Activated T-cell treated with anti-CD3 and anti-CD28 coated beads, Interleukin-2, amount 50 U/mL, for 1 hour (primary cell): Measurements from ENCODE around the gene ATP6V0E2.
"Not testable (repeated sequence)": the region's sequence is repeated elsewhere in the genome, so short reads cannot be mapped to it uniquely, and the experiment has no call there.

ENCODE experiments used
- DNase-seq: peaks from one replicate; pipeline ENCODE4 v3.0.0-alpha.2; 2020

Gene ATP6V0E2

GRCh38 chr7:149873074-149873969 is at the start of gene ATP6V0E2:
TSS of gene ATP6V0E2 (plus strand) at chr7:149873969. CDS start at chr7:149874066, 97 bp downstream.
- DNase-seq, result peak; percentile 89

DNA sequence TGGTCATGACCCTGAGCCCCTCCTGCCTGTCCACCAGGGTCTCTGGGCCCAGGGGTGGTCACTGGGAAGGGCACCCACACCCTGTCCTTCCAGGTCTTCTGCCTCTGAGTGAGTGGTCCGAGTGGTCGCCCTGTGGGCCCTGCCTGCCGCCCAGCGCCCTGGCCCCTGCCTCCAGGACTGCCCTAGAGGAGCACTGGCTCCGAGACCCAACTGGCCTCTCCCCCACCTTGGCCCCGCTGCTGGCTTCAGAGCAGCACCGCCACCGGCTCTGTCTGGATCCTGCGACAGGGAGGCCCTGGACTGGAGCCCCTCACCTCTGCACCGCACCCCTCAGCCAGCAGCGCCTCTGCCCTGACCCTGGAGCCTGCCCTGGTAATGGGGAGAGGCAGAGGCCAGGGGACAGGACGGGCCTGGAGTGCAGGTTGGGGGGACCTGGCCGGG is 49.4 kb upstream of the ATP6V0E2 start:
- DNase-seq, result no peak

GRCh38 chr7:149824748-149825566 is 48.8 kb upstream of the ATP6V0E2 start:
- DNase-seq, result no peak

GRCh38 chr7:149825567-149826343 is 48.0 kb upstream of the ATP6V0E2 start:
- no peak for DNase-seq

DNA sequence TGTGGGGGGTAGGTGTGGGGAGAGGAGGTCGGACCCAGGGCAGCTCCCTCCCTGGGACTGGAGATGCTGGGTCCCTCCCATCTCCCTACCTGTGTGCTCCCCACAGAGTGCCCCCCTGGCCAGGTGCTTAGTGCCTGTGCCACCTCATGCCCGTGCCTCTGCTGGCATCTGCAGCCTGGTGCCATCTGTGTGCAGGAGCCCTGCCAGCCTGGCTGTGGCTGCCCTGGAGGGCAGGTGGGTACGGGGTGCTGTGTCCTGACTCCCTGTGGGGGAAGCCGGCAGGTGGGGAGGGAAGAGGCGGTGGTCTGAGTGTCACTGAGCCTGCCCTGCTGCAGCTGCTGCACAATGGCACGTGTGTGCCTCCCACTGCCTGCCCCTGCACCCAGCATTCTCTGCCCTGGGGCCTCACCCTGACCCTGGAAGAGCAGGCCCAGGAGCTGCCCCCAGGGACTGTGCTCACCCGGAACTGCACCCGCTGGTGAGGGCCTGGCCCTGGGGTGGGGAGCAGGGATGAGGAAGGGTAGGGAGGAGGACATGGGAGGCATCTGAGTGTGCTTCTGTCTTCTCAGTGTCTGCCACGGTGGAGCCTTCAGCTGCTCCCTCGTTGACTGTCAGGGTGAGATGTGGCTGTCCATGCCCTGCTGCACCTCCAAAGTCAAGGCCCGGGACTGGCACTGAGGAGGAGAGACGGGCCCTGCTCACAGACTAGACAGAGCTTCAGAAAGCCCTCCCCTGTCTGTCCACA is 47.3 kb upstream of the ATP6V0E2 start:
- no peak for DNase-seq

GRCh38 chr7:149827089-149827981 is 46.4 kb upstream of the ATP6V0E2 start:
- no peak for DNase-seq

- no peak for DNase-seq
These were observed 45.1 kb upstream of the ATP6V0E2 start for GRCh38 chr7:149828357-149829309.

GRCh38 chr7:149830527-149830926 is 43.2 kb upstream of the ATP6V0E2 start:
- not testable (repeated sequence) for DNase-seq

GRCh38 chr7:149830997-149831740 is 42.6 kb upstream of the ATP6V0E2 start:
- no peak for DNase-seq

GRCh38 chr7:149831741-149832219 is 42.0 kb upstream of the ATP6V0E2 start:
- DNase-seq, result no peak

- DNase-seq, result no peak
These were observed 41.3 kb upstream of the ATP6V0E2 start for GRCh38 chr7:149832332-149833041.

DNA sequence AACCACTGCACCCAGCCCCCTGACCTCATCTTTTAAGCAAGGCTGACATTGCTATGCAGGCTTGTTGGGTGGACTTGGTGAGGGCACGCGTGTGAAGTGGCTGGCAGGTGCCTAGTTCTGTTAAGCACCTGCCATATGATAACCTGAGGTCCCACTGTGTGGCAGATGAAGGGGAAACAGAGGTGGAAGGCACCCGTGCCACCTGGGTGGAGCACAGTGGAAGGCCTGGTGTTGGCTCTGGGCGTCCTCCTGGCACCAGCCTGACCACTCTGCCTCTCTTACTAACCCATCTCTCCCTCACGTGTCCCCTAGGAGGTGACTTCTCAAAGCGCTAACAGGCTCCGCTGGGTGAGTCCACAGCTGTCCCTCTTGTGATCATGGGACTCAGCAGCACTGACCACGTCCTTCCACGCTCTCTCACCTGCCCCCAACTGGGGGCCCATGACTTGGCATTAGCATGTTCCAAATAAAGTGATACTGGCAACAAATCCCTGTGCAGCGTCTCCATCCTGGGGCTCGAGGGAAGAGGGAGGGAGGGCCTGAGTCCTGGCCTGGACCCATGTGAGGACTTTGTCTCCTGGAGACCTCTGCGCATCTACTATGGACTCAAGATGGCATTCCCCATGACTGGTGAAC is 40.2 kb upstream of the ATP6V0E2 start:
- no peak for DNase-seq

GRCh38 chr7:149834601-149835000 is 39.2 kb upstream of the ATP6V0E2 start:
- no peak for DNase-seq

DNA sequence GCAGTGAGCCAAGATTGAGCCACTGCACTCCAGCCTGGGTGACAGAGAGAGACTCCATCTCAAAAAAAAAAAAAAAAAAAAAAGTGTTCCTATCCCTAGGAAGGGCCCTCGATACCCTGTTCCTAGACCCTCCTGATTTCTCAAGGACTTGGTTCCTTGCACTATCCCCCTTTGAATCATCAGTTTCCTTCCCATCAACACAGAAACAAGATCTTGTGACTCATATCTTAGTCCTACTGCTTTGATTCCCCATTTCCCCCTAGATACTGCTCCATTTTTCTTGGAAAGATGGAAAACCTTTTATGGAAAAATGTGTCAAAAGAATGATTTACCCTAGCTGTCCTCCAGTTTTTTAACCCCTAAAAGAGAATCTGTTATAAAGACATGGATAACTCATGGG is 37.3 kb upstream of the ATP6V0E2 start:
- no peak for DNase-seq

GRCh38 chr7:149837564-149838223 is 36.1 kb upstream of the ATP6V0E2 start:
- DNase-seq, result no peak

GRCh38 chr7:149838224-149838991 is 35.4 kb upstream of the ATP6V0E2 start, which contains the start of gene ZNF862:
TSS of gene ZNF862 (plus strand) at chr7:149838375. CDS start at chr7:149838612, 237 bp downstream.
- DNase-seq, result peak; percentile 93
